HUES64 (cell line): ENCODE results near the gene LAMA4.

Source experiments
- H3K27ac ChIP-seq: 2 replicates; pipeline ENCODE4 v1.7.0; 2013; ENCODE audit warnings: low read depth, low read length, inconsistent platforms
- H3K27me3 ChIP-seq: 2 replicates; pipeline ENCODE4 v1.6.1; 2013; ENCODE audit warnings: mild to moderate bottlenecking, low read length; ENCODE audit not compliant: insufficient read depth
- H3K36me3 ChIP-seq: 2 replicates; pipeline ENCODE4 v1.6.1; 2013; ENCODE audit warnings: mild to moderate bottlenecking, low read length; ENCODE audit not compliant: insufficient read depth
- H3K4me1 ChIP-seq: 2 replicates; pipeline ENCODE4 v1.6.1; 2013; ENCODE audit warnings: mild to moderate bottlenecking, low read length, moderate library complexity; ENCODE audit not compliant: insufficient read depth
- H3K4me3 ChIP-seq: 2 replicates; pipeline ENCODE4 v1.5.1; 2013; ENCODE audit warnings: mild to moderate bottlenecking, low read length, moderate library complexity
- H3K9ac ChIP-seq: 2 replicates; pipeline ENCODE4 v1.6.1; 2013; ENCODE audit warnings: mild to moderate bottlenecking, low read depth, low read length
- H3K9me3 ChIP-seq: 2 replicates; pipeline ENCODE4 v1.6.1; 2013; ENCODE audit warnings: low read depth, low read length; ENCODE audit not compliant: insufficient read depth
- WGBS: fragments of 150-250, 120-280 bp; methylation state at CpG from one replicate; pipeline ENCODE4 v1.1.7; 2013; ENCODE audit warnings: missing lambda C conversion rate; 5-methylcytosine and 5-hydroxymethylcytosine counted together

LAMA4 gene

GRCh38 chr6:112252571-112253497, 1.5 kb downstream of the LAMA4 start:
- Histone ChIP-seq H3K36me3 (no peaks in the 10 kb centered on the region), H3K9ac (no peak overlapping the region), H3K27ac (no peak overlapping the region), H3K9me3 (no peaks in the 10 kb centered on the region), H3K27me3 (peaks cover 38% of the 10 kb centered on the region), H3K4me3 (peak overlapping the region; percentile 74), H3K4me1 (peaks cover 17% of the 10 kb centered on the region)
- WGBS, result 46% methylated on average over 2 of the region's 2 CpGs

DNA sequence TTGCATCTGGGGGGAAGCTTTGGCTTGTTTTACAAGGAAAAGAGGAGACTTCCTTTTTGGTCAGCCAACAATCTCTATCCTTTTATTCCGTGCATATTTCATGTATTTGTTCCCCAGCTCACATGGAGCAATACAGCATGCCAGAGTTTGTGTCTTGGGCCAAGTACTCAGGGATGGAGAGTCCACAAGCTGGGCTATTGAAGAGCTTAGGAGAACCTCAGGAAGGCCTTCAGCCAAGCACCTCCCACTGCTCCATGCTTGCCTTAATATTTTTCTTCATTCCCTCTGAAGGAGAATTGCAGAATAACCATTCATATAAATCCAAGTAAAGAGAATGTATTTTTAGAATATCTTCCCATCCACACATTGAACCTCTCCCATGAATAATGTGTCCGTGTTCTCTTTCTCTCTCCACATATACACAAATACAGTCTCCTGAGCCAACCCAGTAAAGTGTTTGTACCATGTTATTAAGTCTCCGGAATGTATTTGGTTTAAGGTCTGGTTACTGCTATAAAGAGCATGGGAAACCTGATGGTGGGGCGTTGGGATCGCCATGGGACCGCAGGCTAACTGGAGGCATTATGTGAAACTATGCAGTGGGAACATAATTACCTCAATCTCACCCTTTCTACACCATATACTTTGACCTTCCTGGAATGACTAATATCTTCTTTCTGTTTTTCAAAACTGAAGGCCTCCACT, 3.0 kb downstream of the LAMA4 start:
- Histone ChIP-seq H3K4me1 (peaks cover 17% of the 10 kb centered on the region), H3K36me3 (no peaks in the 10 kb centered on the region), H3K27me3 (peaks cover 38% of the 10 kb centered on the region), H3K9me3 (no peaks in the 10 kb centered on the region), H3K9ac (no peak overlapping the region), H3K27ac (no peak overlapping the region), H3K4me3 (no peak overlapping the region)
- 95% methylated on average over 6 of the region's 6 CpGs for WGBS

DNA sequence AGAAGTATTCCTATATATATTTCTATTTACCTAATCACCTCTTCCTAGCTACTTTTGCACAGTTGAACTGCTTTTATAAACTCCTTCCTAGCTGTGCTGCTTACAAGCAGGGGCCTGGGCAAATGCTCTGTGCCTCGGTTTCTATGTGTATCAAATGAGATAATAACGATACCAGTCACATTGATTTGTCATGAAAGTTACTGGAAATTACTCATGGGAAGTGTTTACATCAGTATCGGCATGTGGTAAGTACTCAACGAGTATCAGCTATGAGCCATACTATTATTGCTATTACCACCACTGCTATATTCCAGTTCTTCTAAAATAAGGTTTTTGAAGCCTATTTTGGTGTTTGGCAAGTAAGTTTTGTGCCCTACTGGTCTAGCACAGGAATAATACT, 4.9 kb downstream of the LAMA4 start:
- 92% methylated on average over 4 of the region's 4 CpGs for WGBS
- no peaks in the 10 kb centered on the region for H3K9me3 ChIP-seq
- H3K9ac ChIP-seq, result no peak overlapping the region
- peaks cover 25% of the 10 kb centered on the region for H3K27me3 ChIP-seq
- peaks cover 24% of the 10 kb centered on the region; the same call in 1 of the 2 replicates for H3K4me1 ChIP-seq
- H3K27ac ChIP-seq, result no peak overlapping the region
- no peak overlapping the region for H3K4me3 ChIP-seq
- H3K36me3 ChIP-seq, result no peaks in the 10 kb centered on the region

- 89% methylated on average over 5 of the region's 5 CpGs for WGBS
- Histone ChIP-seq H3K9me3 (no peaks in the 10 kb centered on the region), H3K4me1 (peaks cover 20% of the 10 kb centered on the region), H3K27ac (no peak overlapping the region), H3K9ac (no peak overlapping the region), H3K27me3 (0 out of 2 replicates have a peak, but pooled peaks cover 4% of the 10 kb centered on the region), H3K4me3 (no peak overlapping the region), H3K36me3 (no peaks in the 10 kb centered on the region)
Observed at GRCh38 chr6:112247275-112247674, 7.1 kb downstream of the LAMA4 start.

GRCh38 chr6:112245511-112246203, 8.7 kb downstream of the LAMA4 start:
- H3K27ac ChIP-seq, result no peak overlapping the region
- no peaks in the 10 kb centered on the region for H3K36me3 ChIP-seq
- H3K9ac ChIP-seq, result no peak overlapping the region

GRCh38 chr6:112243861-112244827, 10.2 kb downstream of the LAMA4 start:
- Histone ChIP-seq H3K36me3 (no peaks in the 10 kb centered on the region), H3K4me1 (peaks cover 20% of the 10 kb centered on the region), H3K9me3 (no peaks in the 10 kb centered on the region), H3K27ac (no peak overlapping the region), H3K9ac (no peak overlapping the region), H3K27me3 (no peaks in the 10 kb centered on the region), H3K4me3 (no peak overlapping the region)
- WGBS, result 80% methylated on average over 11 of the region's 11 CpGs

More at GRCh38 chr6:112245511-112246203, 8.7 kb downstream of the LAMA4 start:
- Histone ChIP-seq H3K4me3 (no peak overlapping the region), H3K27me3 (no peaks in the 10 kb centered on the region), H3K4me1 (peaks cover 20% of the 10 kb centered on the region), H3K9me3 (no peaks in the 10 kb centered on the region)
- WGBS, result 60% methylated on average over 2 of the region's 5 CpGs

DNA sequence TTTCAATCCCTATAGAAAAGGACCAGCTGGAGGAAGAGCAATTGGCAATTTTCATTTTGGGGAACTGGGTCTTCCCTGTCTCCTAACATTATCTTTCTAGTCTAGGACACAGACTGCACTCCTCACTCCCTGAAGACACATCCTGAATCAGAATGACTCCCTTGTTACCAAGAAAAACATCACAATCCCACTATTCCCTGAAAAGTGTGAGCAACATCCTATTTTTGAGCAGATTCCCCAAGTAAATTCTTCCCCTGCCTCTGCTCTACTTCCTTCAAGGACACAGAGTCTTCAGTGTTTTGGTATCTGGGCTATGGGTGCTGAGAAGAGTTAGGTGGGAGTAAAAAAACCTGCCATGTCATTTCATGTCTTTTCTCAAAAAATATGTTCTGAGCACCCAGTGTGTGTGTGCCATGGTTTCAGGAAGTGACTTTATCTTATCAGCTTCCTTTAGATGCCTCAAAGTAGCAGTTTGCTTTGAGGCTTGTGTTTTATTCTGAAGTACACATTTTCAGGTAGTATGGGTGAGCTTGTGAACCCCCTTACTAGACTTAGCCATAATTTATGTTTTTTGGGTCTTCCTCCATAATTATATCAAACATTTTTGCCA, 12.4 kb downstream of the LAMA4 start:
- no peak overlapping the region for H3K4me3 ChIP-seq
- no peaks in the 10 kb centered on the region for H3K36me3 ChIP-seq
- H3K27me3 ChIP-seq, result no peaks in the 10 kb centered on the region
- H3K27ac ChIP-seq, result no peak overlapping the region
- H3K4me1 ChIP-seq, result peaks cover 20% of the 10 kb centered on the region
- H3K9me3 ChIP-seq, result no peaks in the 10 kb centered on the region
- no peak overlapping the region for H3K9ac ChIP-seq

GRCh38 chr6:112237595-112237994, 16.8 kb downstream of the LAMA4 start:
- Histone ChIP-seq H3K27ac (no peak overlapping the region), H3K4me1 (no peaks in the 10 kb centered on the region)
- WGBS, result 92% methylated on average over 3 of the region's 3 CpGs

GRCh38 chr6:112237066-112237465, 17.3 kb downstream of the LAMA4 start:
- H3K9me3 ChIP-seq, result no peaks in the 10 kb centered on the region
- WGBS, result 93% methylated on average over 4 of the region's 4 CpGs
- no peaks in the 10 kb centered on the region for H3K27me3 ChIP-seq
- H3K4me3 ChIP-seq, result no peak overlapping the region
- no peak overlapping the region for H3K9ac ChIP-seq
- no peak overlapping the region for H3K27ac ChIP-seq
- no peaks in the 10 kb centered on the region for H3K36me3 ChIP-seq
- no peaks in the 10 kb centered on the region for H3K4me1 ChIP-seq

More at GRCh38 chr6:112237595-112237994, 16.8 kb downstream of the LAMA4 start:
- no peak overlapping the region for H3K9ac ChIP-seq
- H3K9me3 ChIP-seq, result no peaks in the 10 kb centered on the region
- no peaks in the 10 kb centered on the region for H3K27me3 ChIP-seq
- H3K4me3 ChIP-seq, result no peak overlapping the region
- no peaks in the 10 kb centered on the region for H3K36me3 ChIP-seq

DNA sequence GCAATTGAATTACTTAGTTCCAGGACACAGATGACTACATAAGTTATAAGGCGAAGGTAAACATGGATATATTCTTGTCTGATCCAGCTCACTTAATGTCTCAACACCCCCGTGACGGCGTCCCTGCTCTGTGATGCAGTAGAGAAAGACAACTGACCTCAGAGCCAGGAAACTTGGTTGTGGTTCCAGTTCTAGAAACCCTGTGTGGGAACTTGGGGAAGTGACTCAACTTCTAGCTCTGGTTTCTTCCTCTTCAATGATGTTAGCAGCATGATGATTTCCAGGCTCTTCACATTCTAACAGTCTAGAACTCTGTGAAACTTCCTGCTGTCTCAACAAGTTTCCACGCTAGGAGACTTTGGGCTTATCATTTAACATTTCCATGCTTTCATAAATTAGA, 18.4 kb downstream of the LAMA4 start:
- H3K36me3 ChIP-seq, result no peaks in the 10 kb centered on the region
- no peak overlapping the region for H3K9ac ChIP-seq
- no peaks in the 10 kb centered on the region for H3K27me3 ChIP-seq
- no peak overlapping the region for H3K4me3 ChIP-seq
- H3K9me3 ChIP-seq, result no peaks in the 10 kb centered on the region
- no peak overlapping the region for H3K27ac ChIP-seq
- no peaks in the 10 kb centered on the region for H3K4me1 ChIP-seq
- WGBS, result 97% methylated on average over 5 of the region's 5 CpGs
